Muscle of back (tissue), 11 donors: ENCODE measurements around the gene BMP10. TPM values are rescaled to one million over a fixed set of nuclear protein-coding genes. Genes with fewer than 3 reads are reported as not detected.

Experiments
- DNase-seq, 3 donors: peaks; one replicate each; pipeline versions ENCODE4 v3.0.0 to v3.0.0-alpha.2; 2013
- polyA plus RNA-seq, 10 donors: library from polyadenylated mRNA; unstranded; fragments of 120-200 nt; gene quantifications; one replicate each; pipeline ENCODE4 v1.2.1, GENCODE V29; 2013; ENCODE audit not compliant: insufficient read length in 10 of 10

BMP10 gene
- polyA plus RNA-seq, 10 donors: not detected

- no peak for DNase-seq
These were observed 18.2 kb downstream of the BMP10 start for GRCh38 chr2:68853035-68853434.

- DNase-seq: no peak
These were observed 20.7 kb downstream of the BMP10 start for GRCh38 chr2:68850524-68850923.

GRCh38 chr2:68849579-68850030 is 21.6 kb downstream of the BMP10 start:
- DNase-seq: no peak

GRCh38 chr2:68847751-68848150 is 23.4 kb downstream of the BMP10 start:
- DNase-seq: no peak

- no peak for DNase-seq
These were observed 25.1 kb downstream of the BMP10 start for GRCh38 chr2:68846091-68846490.

GRCh38 chr2:68845043-68845442 is 26.2 kb downstream of the BMP10 start:
- no peak for DNase-seq

- DNase-seq: no peak
These were observed 31.9 kb downstream of the BMP10 start for GRCh38 chr2:68839260-68839833.

- DNase-seq: no peak
These were observed 32.6 kb downstream of the BMP10 start for GRCh38 chr2:68838641-68839040.

GRCh38 chr2:68837861-68838341 is 33.3 kb downstream of the BMP10 start:
- DNase-seq: no peak

- peak in 2 of 3 donors; percentile 47 to 59 for DNase-seq
These were observed 33.9 kb downstream of the BMP10 start for GRCh38 chr2:68837164-68837860.

GRCh38 chr2:68835621-68836020 is 35.6 kb downstream of the BMP10 start:
- peak in 1 of 3 donors; percentile 22 for DNase-seq

GRCh38 chr2:68834737-68835376 is 36.3 kb downstream of the BMP10 start:
- DNase-seq: no peak

GRCh38 chr2:68833162-68833561 is 38.0 kb downstream of the BMP10 start:
- no peak for DNase-seq

- peak; percentile 37 to 70 (median 52) for DNase-seq
These were observed 38.8 kb downstream of the BMP10 start for GRCh38 chr2:68832233-68832869.

GRCh38 chr2:68831686-68832232 is 39.4 kb downstream of the BMP10 start:
- DNase-seq: peak in 2 of 3 donors; percentile 40 to 62

- no peak for DNase-seq
These were observed 41.4 kb downstream of the BMP10 start for GRCh38 chr2:68829749-68830148.

- DNase-seq: peak; percentile 89 to 96 (median 90)
These were observed 42.1 kb downstream of the BMP10 start for GRCh38 chr2:68828887-68829708.

- no peak for DNase-seq
These were observed 43.5 kb downstream of the BMP10 start for GRCh38 chr2:68827666-68828065.

- DNase-seq: no peak
These were observed 45.3 kb downstream of the BMP10 start for GRCh38 chr2:68825866-68826265.

- no peak for DNase-seq
These were observed 46.4 kb downstream of the BMP10 start for GRCh38 chr2:68824831-68825230.

GRCh38 chr2:68822207-68822872 is 48.9 kb downstream of the BMP10 start:
- no peak for DNase-seq
